CD8-positive, alpha-beta memory T cell (primary cell): ENCODE results near the gene NSUN4. TPM values are rescaled to one million over a fixed set of nuclear protein-coding genes. Genes with fewer than 3 reads are reported as not detected.

ENCODE experiments used
- CTCF ChIA-PET: fragments of 350-600 bp; sonication (Branson Sonifier 250); formaldehyde crosslinking; loops from one replicate; lab custom pipeline; 2021; ENCODE audit warnings: antibody characterized with exemption; lab: Charles Lee
- POLR2A ChIA-PET: fragments of 350-600 bp; sonication (Branson Sonifier 250); formaldehyde crosslinking; loops from one replicate; lab custom pipeline; 2021; ENCODE audit warnings: antibody characterized with exemption; lab: Charles Lee
- DNase-seq, 5 donors: peaks; one replicate each; pipeline versions ENCODE4 v3.0.0 to v3.0.0-alpha.2; 2020 to 2022; ENCODE audit warnings: mixed read lengths in 1 of 5
- H3K27ac ChIP-seq: one replicate; pipeline ENCODE4 v1.7.0; 2013; ENCODE audit warnings: low read depth, mild to moderate bottlenecking, low read length, moderate library complexity
- H3K27me3 ChIP-seq: 2 replicates; pipeline ENCODE4 v1.7.0; 2013; ENCODE audit warnings: low read length, mild to moderate bottlenecking; ENCODE audit not compliant: insufficient read depth, poor library complexity, severe bottlenecking
- H3K36me3 ChIP-seq: 2 replicates; pipeline ENCODE4 v1.7.0; 2013; ENCODE audit warnings: mild to moderate bottlenecking, low read length, moderate library complexity; ENCODE audit not compliant: insufficient read depth
- H3K4me1 ChIP-seq: 2 replicates; pipeline ENCODE4 v1.7.0; 2013; ENCODE audit warnings: mild to moderate bottlenecking, low read length, moderate library complexity; ENCODE audit not compliant: insufficient read depth
- H3K4me3 ChIP-seq: 2 replicates; pipeline ENCODE4 v1.7.0; 2013; ENCODE audit warnings: mild to moderate bottlenecking, low read length
- H3K9me3 ChIP-seq: 2 replicates; pipeline ENCODE4 v1.7.0; 2013; ENCODE audit warnings: mild to moderate bottlenecking, low read length
- H3K27ac Mint-ChIP-seq, 8 donors: one replicate each; pipeline ENCODE4 v1.8.0; 2020 to 2021; ENCODE audit warnings: mixed read lengths in 8 of 8, mild to moderate bottlenecking in 6 of 8, inconsistent platforms in 3 of 8, moderate library complexity in 3 of 8
- H3K27me3 Mint-ChIP-seq, 2 donors: one replicate each; pipeline ENCODE4 v1.8.0; 2020 to 2021; ENCODE audit warnings: mixed read lengths in 2 of 2, mild to moderate bottlenecking in 1 of 2, moderate library complexity in 1 of 2
- H3K36me3 Mint-ChIP-seq, 3 donors: one replicate each; pipeline ENCODE4 v1.8.0; 2020 to 2021; ENCODE audit warnings: mixed read lengths in 3 of 3, inconsistent platforms in 1 of 3, mild to moderate bottlenecking in 1 of 3
- H3K4me1 Mint-ChIP-seq, 3 donors: one replicate each; pipeline ENCODE4 v1.8.0; 2020 to 2021; ENCODE audit warnings: mixed read lengths in 3 of 3, inconsistent platforms in 1 of 3, mild to moderate bottlenecking in 1 of 3
- H3K4me3 Mint-ChIP-seq, 7 donors: one replicate each; pipeline ENCODE4 v1.8.0; 2020 to 2021; ENCODE audit warnings: mixed read lengths in 7 of 7, mild to moderate bottlenecking in 6 of 7, moderate library complexity in 4 of 7, inconsistent platforms in 2 of 7
- H3K9me3 Mint-ChIP-seq, 5 donors: one replicate each; pipeline ENCODE4 v1.8.0; 2020 to 2022; ENCODE audit warnings: mixed read lengths in 5 of 5, mild to moderate bottlenecking in 3 of 5, moderate library complexity in 2 of 5, inconsistent platforms in 1 of 5
- polyA plus RNA-seq: library from polyadenylated mRNA; unstranded; fragments of 300-500 nt; fragmentation: Illumina TruSeq; gene quantifications from one replicate; pipeline ENCODE4 v1.2.3, GENCODE V29; 2021
- total RNA-seq, 2 experiments: library from RNA; stranded (reverse); gene quantifications; one replicate each; pipeline ENCODE4 v1.2.3, GENCODE V29; 2021

Gene NSUN4
- total and polyA plus RNA-seq, 3 experiments from 2014 or later: 14.5 to 32.4 (median 29.5) TPM

DNA sequence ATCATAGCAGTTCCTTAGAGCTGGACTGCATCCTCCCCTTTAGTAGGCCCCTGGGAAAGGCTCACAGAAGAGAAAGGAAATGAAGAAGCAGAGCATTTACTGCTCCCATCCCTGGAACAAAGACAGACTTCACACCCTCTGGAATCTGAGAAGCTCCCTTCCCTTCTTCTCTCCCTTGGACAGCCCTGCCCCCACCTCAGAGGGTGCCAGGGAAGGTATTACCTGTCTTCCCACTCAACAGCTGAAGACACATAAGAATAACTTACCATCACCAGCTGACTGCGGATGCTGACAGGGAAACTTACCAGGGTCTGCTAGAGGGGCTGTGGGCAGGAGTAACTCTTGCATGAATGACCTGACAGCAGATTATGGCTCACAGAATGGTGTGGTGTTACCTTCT, 39.4 kb downstream of the NSUN4 start:
- Mint-ChIP-seq H3K36me3 (peaks cover 3 to 12% (median 6%) of the 10 kb centered on the region in 3 donors), H3K27ac (no peak overlapping the region), H3K4me1 (no peaks in the 10 kb centered on the region), H3K4me3 (no peak overlapping the region), H3K27me3 (no peaks in the 10 kb centered on the region), H3K9me3 (peaks cover 0 to 10% (median 6%) of the 10 kb centered on the region in 5 donors)
- Histone ChIP-seq H3K27me3 (no peaks in the 10 kb centered on the region), H3K4me1 (no peaks in the 10 kb centered on the region), H3K9me3 (no peaks in the 10 kb centered on the region), H3K4me3 (no peak overlapping the region), H3K27ac (no peak overlapping the region), H3K36me3 (no peaks in the 10 kb centered on the region)
- DNase-seq: no peak
- POLR2A ChIA-PET: no interaction called here
- CTCF ChIA-PET: no interaction called here

DNA sequence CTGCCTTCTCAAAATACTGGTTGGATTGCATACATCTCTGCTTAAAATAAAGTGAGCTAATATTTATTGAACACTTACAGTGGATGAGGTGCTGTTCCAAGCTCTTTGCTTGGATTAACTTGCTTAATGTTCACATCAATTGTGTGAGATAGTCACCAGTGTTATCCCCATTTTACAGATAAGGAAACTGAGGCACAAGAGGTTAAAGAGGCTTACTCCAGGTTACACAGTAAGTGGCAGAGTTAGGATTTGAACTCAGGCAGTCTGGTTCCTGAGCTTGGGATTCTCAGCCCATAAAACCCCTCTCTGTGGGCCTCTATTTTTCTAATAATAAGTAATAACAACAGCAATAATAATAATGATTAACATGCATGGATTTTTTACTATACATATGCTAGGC, 39.9 kb downstream of the NSUN4 start:
- no peaks in the 10 kb centered on the region for H3K36me3 ChIP-seq
- no peak overlapping the region for H3K4me3 ChIP-seq
- no peak overlapping the region for H3K27ac Mint-ChIP-seq
- ChIA-PET CTCF (no interaction called here), POLR2A (no interaction called here)
- H3K4me3 Mint-ChIP-seq: no peak overlapping the region
- peaks cover 0 to 10% (median 6%) of the 10 kb centered on the region in 5 donors for H3K9me3 Mint-ChIP-seq
- H3K27me3 ChIP-seq: no peaks in the 10 kb centered on the region
- no peaks in the 10 kb centered on the region for H3K27me3 Mint-ChIP-seq
- H3K4me1 ChIP-seq: no peaks in the 10 kb centered on the region
- no peaks in the 10 kb centered on the region for H3K9me3 ChIP-seq
- no peak for DNase-seq
- no peak overlapping the region for H3K27ac ChIP-seq
- H3K4me1 Mint-ChIP-seq: no peaks in the 10 kb centered on the region
- peaks cover 3 to 14% (median 6%) of the 10 kb centered on the region in 3 donors for H3K36me3 Mint-ChIP-seq

DNA sequence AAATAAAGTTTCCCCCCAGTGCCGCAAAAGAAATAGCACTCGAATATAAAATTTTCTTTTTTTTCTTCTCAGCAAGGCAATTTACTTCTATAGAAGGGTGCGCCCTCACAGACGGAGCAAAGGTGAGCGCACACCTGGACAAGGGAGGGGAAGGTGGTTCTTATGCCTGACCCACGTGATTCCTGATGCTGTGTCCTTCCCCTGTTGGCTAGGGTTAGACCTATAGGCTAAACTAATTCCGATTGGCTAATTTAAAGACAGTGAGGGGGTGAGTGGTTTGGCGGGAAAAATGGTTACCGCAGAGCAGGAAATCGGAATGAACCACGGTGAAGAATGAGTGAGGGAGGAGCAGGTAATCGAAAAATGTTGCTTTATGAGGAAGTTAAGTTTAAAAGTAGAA, 52.9 kb downstream of the NSUN4 start:
- no peaks in the 10 kb centered on the region for H3K9me3 ChIP-seq
- peak overlapping the region in 2 of 8 donors; percentile 17 to 50 for H3K27ac Mint-ChIP-seq
- no peak overlapping the region for H3K4me3 ChIP-seq
- CTCF ChIA-PET: no interaction called here
- H3K27ac ChIP-seq: no peak overlapping the region
- H3K36me3 ChIP-seq: no peaks in the 10 kb centered on the region
- peaks cover 5 to 18% (median 9%) of the 10 kb centered on the region in 5 donors for H3K9me3 Mint-ChIP-seq
- no peaks in the 10 kb centered on the region for H3K4me1 ChIP-seq
- no peak for DNase-seq
- H3K4me3 Mint-ChIP-seq: peak overlapping the region in 5 of 7 donors; percentile 22 to 74 (median 62)
- H3K4me1 Mint-ChIP-seq: peaks cover 8 to 9% (median 8%) of the 10 kb centered on the region in 3 donors
- peaks cover 19 to 34% of the 10 kb centered on the region in 2 donors for H3K27me3 Mint-ChIP-seq
- H3K27me3 ChIP-seq: peaks cover 3% of the 10 kb centered on the region
- POLR2A ChIA-PET: no interaction called here
- peaks cover 3 to 20% (median 7%) of the 10 kb centered on the region in 3 donors for H3K36me3 Mint-ChIP-seq

DNA sequence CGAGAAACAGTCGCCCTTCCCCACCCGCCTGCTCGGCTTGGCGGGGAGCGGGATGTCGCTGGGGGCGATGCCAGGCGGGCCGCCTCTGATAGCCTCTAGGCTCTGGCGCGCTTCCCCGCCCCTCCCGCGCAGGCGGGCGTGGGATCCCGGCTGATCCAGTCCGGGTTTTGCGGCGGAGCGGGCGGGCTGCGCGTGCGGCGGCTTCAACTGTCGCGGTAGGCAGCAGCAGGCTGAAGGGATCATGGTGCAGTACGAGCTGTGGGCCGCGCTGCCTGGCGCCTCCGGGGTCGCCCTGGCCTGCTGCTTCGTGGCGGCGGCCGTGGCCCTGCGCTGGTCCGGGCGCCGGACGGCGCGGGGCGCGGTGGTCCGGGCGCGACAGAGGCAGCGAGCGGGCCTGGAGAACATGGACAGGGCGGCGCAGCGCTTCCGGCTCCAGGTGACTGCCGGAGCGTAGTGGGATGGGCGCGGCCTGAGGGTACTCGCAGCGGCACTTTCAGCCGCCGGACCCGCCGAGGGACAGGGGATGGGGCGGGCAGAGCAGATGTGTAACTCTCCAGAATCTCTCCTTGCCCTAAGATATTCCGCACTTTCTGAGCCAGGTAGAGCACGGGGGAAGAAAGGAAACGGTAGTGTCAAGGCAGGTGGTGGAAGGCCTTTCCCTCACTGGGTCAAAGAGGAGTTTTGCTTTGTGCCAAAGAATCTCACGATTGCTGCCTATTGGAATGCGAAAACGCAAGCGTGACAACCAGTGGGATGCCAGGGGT, 53.7 kb downstream of the NSUN4 start, which contains the start of gene FAAH:
TSS of gene FAAH (plus strand) at position 210 of the 764 bp plus-strand sequence. CDS start at position 242, 32 bp downstream.
- POLR2A ChIA-PET: no interaction called here

DNA sequence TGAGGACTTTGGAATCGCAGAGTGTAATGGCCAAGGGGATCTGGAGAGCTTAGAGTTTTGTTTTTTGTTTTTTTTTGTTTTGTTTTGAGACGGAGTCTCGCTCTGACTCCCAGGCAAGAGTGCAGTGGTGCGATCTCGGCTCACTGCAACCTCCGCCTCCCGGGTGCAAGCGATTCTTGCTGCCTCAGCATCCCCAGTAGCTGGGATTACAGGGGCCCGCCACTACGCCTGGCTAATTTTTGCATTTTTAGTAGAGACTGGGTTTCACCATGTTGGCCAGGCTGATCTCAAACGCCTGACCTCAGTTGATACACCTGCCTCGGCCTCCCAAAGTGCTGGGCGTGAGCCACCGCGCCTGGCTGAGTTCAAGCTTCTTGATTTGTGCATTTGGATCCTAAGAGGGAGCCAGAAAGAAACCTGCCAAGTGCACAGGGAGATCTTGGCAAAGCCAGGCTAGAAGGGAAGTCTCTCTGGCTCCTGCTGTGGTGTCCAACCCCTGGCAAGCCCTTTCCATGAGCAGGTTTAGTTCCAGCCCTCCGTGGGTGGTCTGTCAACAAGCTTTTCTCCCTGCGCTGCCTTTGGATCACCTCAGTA, 54.4 kb downstream of the NSUN4 start:
- Histone ChIP-seq H3K36me3 (no peaks in the 10 kb centered on the region), H3K4me1 (no peaks in the 10 kb centered on the region), H3K4me3 (no peak overlapping the region), H3K27me3 (peaks cover 3% of the 10 kb centered on the region), H3K9me3 (no peaks in the 10 kb centered on the region), H3K27ac (no peak overlapping the region)
- H3K4me1 Mint-ChIP-seq: peaks cover 8 to 9% (median 8%) of the 10 kb centered on the region in 3 donors
- no peak for DNase-seq
- peak overlapping the region in 1 of 8 donors; percentile 50 for H3K27ac Mint-ChIP-seq
- peaks cover 5 to 18% (median 9%) of the 10 kb centered on the region in 5 donors for H3K9me3 Mint-ChIP-seq
- ChIA-PET CTCF (no interaction called here), POLR2A (no interaction called here)
- H3K36me3 Mint-ChIP-seq: peaks cover 3 to 18% (median 7%) of the 10 kb centered on the region in 3 donors
- peak overlapping the region in 5 of 7 donors; percentile 38 to 81 (median 66) for H3K4me3 Mint-ChIP-seq
- peaks cover 19 to 40% of the 10 kb centered on the region in 2 donors for H3K27me3 Mint-ChIP-seq

More for the DNA sequence above, 53.7 kb downstream of the NSUN4 start, which contains the start of gene FAAH:
- CTCF ChIA-PET: no interaction called here
- Mint-ChIP-seq H3K9me3 (peaks cover 5 to 18% (median 9%) of the 10 kb centered on the region in 5 donors), H3K36me3 (peaks cover 3 to 24% (median 7%) of the 10 kb centered on the region in 3 donors), H3K4me1 (peaks cover 8 to 9% (median 8%) of the 10 kb centered on the region in 3 donors), H3K27ac (peak within 1 kb of the TSS in 3 of 8 donors; percentile 17 to 50 (median 50)), H3K4me3 (peak within 1 kb of the TSS in 5 of 7 donors; percentile 62 to 81 (median 66)), H3K27me3 (peaks cover 19 to 40% of the 10 kb centered on the region in 2 donors)
- DNase-seq: peak in 2 of 5 donors; percentile 27 to 62
- Histone ChIP-seq H3K9me3 (no peaks in the 10 kb centered on the region), H3K4me3 (no peak within 1 kb of the TSS), H3K36me3 (no peaks in the 10 kb centered on the region), H3K4me1 (no peaks in the 10 kb centered on the region), H3K27ac (no peak within 1 kb of the TSS), H3K27me3 (peaks cover 3% of the 10 kb centered on the region)

DNA sequence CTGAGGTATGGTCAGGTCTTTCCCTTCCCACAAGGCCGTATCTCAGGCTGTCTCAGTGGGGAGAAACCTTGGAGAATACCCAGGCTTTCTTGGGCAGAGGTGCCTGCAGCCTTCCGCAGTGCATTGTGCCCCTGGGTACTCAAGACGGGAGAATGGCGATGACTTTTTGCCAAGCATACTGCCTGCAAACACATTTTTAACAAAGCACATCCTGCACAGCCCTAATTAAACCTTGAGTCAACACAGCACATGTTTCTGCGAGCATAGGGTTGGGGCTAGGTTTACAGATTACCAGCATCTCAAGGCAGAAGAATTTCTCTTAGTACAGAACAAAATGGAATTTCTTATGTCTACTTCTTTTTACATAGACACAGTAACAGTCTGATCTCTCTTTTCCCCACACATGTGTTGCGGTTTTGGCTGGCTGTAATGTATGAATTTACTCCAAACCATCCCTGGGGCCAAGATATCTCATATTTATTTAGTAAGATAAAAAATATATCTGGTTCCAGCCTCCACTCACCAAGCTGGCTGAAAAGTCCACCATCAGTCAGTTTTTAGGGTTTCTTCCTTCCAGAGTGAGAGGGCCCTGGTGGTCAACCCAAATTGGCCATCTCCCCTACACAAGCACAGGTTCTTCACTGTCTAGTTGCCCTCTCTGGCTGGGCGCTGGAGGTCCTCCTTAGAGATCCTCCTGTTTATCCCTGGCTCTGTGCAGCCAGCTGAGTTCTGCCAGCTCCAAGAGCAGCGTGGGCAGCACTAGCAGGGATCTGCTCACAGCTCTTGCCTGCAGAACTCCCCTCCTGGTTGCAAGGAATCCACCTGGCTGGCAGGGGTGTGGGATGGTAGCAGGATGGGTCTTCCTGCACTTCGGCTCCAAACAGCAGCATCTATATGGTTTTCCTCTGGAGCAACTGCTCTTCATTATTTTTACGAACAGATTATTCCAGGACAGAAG, 56.1 kb downstream of the NSUN4 start:
- peaks cover 17 to 40% of the 10 kb centered on the region in 2 donors for H3K27me3 Mint-ChIP-seq
- H3K4me3 Mint-ChIP-seq: no peak overlapping the region
- Histone ChIP-seq H3K4me3 (no peak overlapping the region), H3K4me1 (no peaks in the 10 kb centered on the region), H3K27ac (no peak overlapping the region), H3K36me3 (no peaks in the 10 kb centered on the region), H3K27me3 (peaks cover 3% of the 10 kb centered on the region), H3K9me3 (no peaks in the 10 kb centered on the region)
- H3K36me3 Mint-ChIP-seq: peaks cover 3 to 16% (median 7%) of the 10 kb centered on the region in 3 donors
- no peak for DNase-seq
- ChIA-PET POLR2A (no interaction called here), CTCF (no interaction called here)
- H3K27ac Mint-ChIP-seq: no peak overlapping the region
- peaks cover 5 to 17% (median 9%) of the 10 kb centered on the region in 5 donors for H3K9me3 Mint-ChIP-seq
- peaks cover 8 to 9% (median 8%) of the 10 kb centered on the region in 3 donors for H3K4me1 Mint-ChIP-seq

DNA sequence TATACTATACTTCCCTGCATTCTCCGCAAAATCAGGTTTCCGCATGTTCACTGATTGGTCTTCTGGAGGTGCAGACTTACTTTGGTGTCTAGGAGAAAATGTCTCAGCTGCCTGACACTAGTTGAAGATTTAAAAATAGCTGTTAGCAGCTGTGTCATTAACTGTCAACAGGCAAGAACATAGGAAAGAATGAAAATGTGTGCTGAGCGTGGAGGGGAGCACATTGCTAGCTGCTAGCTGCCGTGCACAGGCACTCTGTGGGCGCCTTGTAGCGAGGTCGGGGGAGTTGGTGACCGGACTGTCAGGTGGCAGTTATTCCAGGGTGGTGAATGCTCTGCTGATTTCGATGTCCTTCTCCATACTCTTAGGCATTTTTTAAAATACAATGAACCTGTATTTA, 58.7 kb downstream of the NSUN4 start:
- Histone ChIP-seq H3K27ac (no peak overlapping the region), H3K4me3 (no peak overlapping the region), H3K9me3 (no peaks in the 10 kb centered on the region), H3K4me1 (no peaks in the 10 kb centered on the region), H3K27me3 (no peaks in the 10 kb centered on the region), H3K36me3 (no peaks in the 10 kb centered on the region)
- peaks cover 3 to 4% (median 4%) of the 10 kb centered on the region in 3 donors for H3K4me1 Mint-ChIP-seq
- DNase-seq: no peak
- H3K4me3 Mint-ChIP-seq: peak overlapping the region in 1 of 7 donors; percentile 28
- peaks cover 6 to 25% of the 10 kb centered on the region in 2 donors for H3K27me3 Mint-ChIP-seq
- POLR2A ChIA-PET: no interaction called here
- H3K27ac Mint-ChIP-seq: no peak overlapping the region
- peaks cover 0 to 4% (median 3%) of the 10 kb centered on the region in 3 donors for H3K36me3 Mint-ChIP-seq
- H3K9me3 Mint-ChIP-seq: peaks cover 0 to 2% (median 0%) of the 10 kb centered on the region in 5 donors
- CTCF ChIA-PET: interaction anchor here (1.2 kb wide), 1 partner anchor 10 kb away, joined by 4 read pairs; no protein-coding TSS in a partner anchor
